PFSK-1 (cell line): ENCODE measurements around the gene ESR1.

Experiments used
- FOXP2 ChIP-seq: optimal IDR thresholded peaks from 2 replicates; pipeline ENCODE3; 2011; ENCODE audit warnings: borderline replicate concordance, control low read depth, inconsistent platforms; ENCODE audit not compliant: insufficient read depth; ENCODE audit errors: extremely low read length, extremely low read depth
- POLR2AphosphoS5 ChIP-seq: IDR thresholded peaks from 2 replicates; pipeline ENCODE4 v1.6.1; 2012; ENCODE audit warnings: low read depth, mild to moderate bottlenecking, control low read depth, low read length, moderate library complexity
- SIN3A ChIP-seq: IDR thresholded peaks from 2 replicates; pipeline ENCODE4 v1.6.1; 2012; ENCODE audit warnings: mild to moderate bottlenecking, low read length, moderate library complexity, borderline replicate concordance; ENCODE audit not compliant: insufficient read depth
- TAF1 ChIP-seq: IDR thresholded peaks from 2 replicates; pipeline ENCODE4 v1.6.1; 2012; ENCODE audit warnings: low read length, control low read depth, borderline replicate concordance; ENCODE audit not compliant: insufficient read depth
- TF ChIP-seq, protein P1 (sequence below), 2 experiments: IDR thresholded peaks; 2 replicates each; pipeline versions ENCODE4 v1.6.1 to v1.8.0; 2011 to 2012; ENCODE audit warnings: low read depth in 2 of 2, low read length in 2 of 2, control low read depth in 1 of 2, inconsistent platforms in 1 of 2, mild to moderate bottlenecking in 1 of 2, moderate library complexity in 1 of 2; ENCODE audit not compliant: insufficient read depth in 1 of 2

ESR1 gene

DNA sequence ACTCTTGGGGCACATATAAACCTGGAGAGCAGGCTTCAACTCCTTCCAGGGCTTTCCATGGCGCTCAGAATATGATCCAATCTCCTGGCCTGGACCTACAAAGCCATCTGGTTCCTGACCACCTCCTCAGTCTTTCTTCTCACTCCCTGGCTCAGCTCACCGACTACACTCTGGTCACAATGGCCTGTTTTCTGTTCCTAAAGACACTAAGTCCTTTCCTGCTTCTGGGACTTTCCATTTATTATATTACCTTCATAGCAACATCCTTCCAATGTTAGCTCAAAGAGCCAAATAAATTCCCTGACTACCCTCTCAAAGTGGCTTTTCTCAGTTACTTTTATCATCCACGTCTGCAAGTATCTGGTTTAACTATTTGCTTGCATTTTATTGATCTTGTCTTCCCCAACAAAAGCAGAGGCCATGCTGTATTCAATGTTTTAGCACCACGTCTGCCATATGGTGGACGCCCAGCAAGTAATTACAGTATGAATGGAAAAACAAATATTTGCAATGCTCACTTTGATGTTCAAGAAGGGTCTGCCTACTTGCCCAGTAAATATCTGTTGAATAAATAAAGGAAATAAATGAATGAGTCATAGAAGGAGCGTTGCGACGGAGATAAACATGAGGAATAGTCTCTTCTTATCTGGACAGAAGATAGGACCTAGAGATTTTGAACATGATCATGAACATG, 328.4 kb downstream of the ESR1 start:
- TF ChIP-seq TAF1 (no peak), SIN3A (no peak), FOXP2 (no peak), POLR2AphosphoS5 (no peak)
- TF ChIP-seq, protein P1, sequence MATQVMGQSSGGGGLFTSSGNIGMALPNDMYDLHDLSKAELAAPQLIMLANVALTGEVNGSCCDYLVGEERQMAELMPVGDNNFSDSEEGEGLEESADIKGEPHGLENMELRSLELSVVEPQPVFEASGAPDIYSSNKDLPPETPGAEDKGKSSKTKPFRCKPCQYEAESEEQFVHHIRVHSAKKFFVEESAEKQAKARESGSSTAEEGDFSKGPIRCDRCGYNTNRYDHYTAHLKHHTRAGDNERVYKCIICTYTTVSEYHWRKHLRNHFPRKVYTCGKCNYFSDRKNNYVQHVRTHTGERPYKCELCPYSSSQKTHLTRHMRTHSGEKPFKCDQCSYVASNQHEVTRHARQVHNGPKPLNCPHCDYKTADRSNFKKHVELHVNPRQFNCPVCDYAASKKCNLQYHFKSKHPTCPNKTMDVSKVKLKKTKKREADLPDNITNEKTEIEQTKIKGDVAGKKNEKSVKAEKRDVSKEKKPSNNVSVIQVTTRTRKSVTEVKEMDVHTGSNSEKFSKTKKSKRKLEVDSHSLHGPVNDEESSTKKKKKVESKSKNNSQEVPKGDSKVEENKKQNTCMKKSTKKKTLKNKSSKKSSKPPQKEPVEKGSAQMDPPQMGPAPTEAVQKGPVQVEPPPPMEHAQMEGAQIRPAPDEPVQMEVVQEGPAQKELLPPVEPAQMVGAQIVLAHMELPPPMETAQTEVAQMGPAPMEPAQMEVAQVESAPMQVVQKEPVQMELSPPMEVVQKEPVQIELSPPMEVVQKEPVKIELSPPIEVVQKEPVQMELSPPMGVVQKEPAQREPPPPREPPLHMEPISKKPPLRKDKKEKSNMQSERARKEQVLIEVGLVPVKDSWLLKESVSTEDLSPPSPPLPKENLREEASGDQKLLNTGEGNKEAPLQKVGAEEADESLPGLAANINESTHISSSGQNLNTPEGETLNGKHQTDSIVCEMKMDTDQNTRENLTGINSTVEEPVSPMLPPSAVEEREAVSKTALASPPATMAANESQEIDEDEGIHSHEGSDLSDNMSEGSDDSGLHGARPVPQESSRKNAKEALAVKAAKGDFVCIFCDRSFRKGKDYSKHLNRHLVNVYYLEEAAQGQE (IDR thresholded peaks at IDR 0.05; ENCODE audit: insufficient read depth in 1 of 2, low read depth in 2 of 2, low read length in 2 of 2): no peak

DNA sequence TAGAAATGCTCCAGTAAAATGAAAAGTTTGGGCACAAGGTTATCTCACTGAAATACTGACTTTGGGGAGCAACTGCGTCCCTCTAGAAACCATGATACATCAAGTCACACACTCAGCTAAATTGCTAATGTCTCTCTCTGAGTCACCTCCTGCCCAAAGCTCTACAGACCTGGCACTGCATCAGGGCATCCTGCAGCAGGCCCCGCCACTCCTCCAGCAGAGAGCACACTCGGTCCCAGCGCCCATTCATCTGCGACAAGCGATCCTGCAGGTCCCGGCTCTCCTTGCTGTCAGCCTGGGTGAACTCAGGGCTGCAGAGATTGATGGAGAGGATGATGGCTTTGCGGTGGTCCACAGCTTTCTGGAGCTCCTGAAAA, 329.0 kb downstream of the ESR1 start:
- TF ChIP-seq POLR2AphosphoS5: no peak
- TF ChIP-seq FOXP2: no peak

DNA sequence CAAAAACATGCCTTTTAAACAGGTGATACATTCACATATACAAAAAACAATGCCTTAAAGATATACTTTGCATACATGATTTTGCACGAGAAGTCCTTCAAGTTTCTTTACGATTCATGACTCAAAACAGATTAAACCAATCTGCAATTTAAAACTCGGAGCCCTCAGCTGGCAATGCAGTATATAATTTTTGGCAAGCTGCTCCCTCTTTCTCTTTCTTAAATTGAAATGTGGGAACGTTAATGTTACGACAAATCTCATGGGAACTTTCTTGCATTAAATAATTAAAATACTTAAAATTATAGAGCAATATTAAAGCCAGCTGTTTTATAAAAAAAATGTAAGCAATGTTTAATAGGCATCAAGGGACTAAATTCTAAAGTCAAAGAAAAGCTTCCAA, 334.6 kb downstream of the ESR1 start:
- TF ChIP-seq, protein P1 (IDR thresholded peaks at IDR 0.05; ENCODE audit: insufficient read depth in 1 of 2, low read depth in 2 of 2, low read length in 2 of 2): no peak
- TF ChIP-seq FOXP2: no peak
- TF ChIP-seq SIN3A: no peak
- TF ChIP-seq TAF1: no peak
- TF ChIP-seq POLR2AphosphoS5: no peak

DNA sequence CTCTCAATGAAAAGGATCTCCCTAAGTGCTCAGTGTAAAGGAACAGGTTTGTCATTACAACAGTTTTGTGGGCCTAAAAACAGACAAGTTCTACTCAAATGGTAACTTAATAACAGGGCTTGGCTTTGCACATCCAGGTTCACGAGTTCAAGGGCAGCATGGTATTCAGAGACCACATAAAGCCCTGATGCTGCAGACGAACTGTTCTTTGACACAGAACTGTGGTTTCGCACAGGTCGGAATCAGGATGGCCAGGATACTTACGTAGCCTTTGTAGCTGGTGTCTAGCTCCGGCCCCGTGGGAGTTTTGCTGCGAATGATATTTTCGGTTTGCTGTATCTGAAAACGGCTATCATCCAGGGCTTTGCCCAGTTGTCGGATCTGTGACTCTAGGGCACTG, 335.9 kb downstream of the ESR1 start:
- no peak for TF ChIP-seq SIN3A
- TF ChIP-seq POLR2AphosphoS5: no peak
- TF ChIP-seq FOXP2: no peak
- TF ChIP-seq TAF1: no peak
- TF ChIP-seq, protein P1 (IDR thresholded peaks at IDR 0.05; ENCODE audit: insufficient read depth in 1 of 2, low read depth in 2 of 2, low read length in 2 of 2): no peak

DNA sequence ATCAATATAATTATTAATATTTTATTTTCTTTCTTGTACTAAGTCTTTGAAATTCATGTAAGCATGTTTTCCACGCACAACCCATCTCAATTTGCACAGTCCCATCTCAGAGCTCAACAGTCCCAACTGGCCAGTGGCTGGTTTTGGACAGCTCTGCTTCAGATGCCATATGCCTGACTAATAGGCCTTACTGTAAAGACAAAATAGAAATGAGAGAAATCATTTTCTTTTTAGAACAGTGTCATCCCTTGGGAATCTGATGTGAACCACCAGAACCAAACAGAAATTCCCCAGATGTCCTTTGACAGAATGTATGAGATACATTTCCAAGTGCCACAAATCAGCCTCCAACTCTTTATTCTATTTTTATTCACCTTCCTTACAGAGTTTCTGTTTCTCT, 338.9 kb downstream of the ESR1 start:
- TF ChIP-seq, protein P1 (IDR thresholded peaks at IDR 0.05; ENCODE audit: insufficient read depth in 1 of 2, low read depth in 2 of 2, low read length in 2 of 2): no peak
- TF ChIP-seq FOXP2 (no peak), SIN3A (no peak), POLR2AphosphoS5 (no peak), TAF1 (no peak)
